Thyroid gland (tissue), 4 donors: ENCODE results near the gene FAM20A. TPM values are rescaled to one million over a fixed set of nuclear protein-coding genes. Genes with fewer than 3 reads are reported as not detected.
"Not testable (repeated sequence)": the region's sequence is repeated elsewhere in the genome, so short reads cannot be mapped to it uniquely, and the experiment has no call there.

Source experiments
- DNase-seq, 2 donors: peaks; one replicate each; pipeline ENCODE4 v3.0.0-alpha.2; 2019
- H3K27ac ChIP-seq, 3 donors: fragments of 200-600 bp; sonication (generic); 1 replicate in 2 of 3; 2 replicates in 1 of 3; pipeline ENCODE4 v1.5.1; 2016 to 2019; ENCODE audit warnings: mild to moderate bottlenecking in 1 of 3, moderate library complexity in 1 of 3
- H3K27me3 ChIP-seq: fragments of 200-600 bp; sonication (generic); one replicate; pipeline ENCODE4 v1.5.1; 2019
- H3K36me3 ChIP-seq, 2 donors: fragments of 200-600 bp; sonication (generic); one replicate each; pipeline ENCODE4 v1.5.1; 2016 to 2019
- H3K4me1 ChIP-seq, 2 donors: fragments of 200-600 bp; sonication (generic); one replicate each; pipeline ENCODE4 v1.5.1; 2017 to 2019
- H3K4me3 ChIP-seq, 3 donors: fragments of 200-600 bp; sonication (generic); replicated peaks in 1 of 3; 1 replicate in 2 of 3; 2 replicates in 1 of 3; pipeline ENCODE4 v1.5.1; 2016; ENCODE audit warnings: mild to moderate bottlenecking in 1 of 3
- H3K9me3 ChIP-seq: fragments of 200-600 bp; sonication (generic); one replicate; pipeline ENCODE4 v1.5.1; 2017
- POLR2A ChIP-seq, 2 donors: fragments of 450-650 bp; IDR thresholded peaks; one replicate each; pipeline ENCODE4 v1.6.1; 2017; ENCODE audit warnings: antibody characterized with exemption in 2 of 2, mild to moderate bottlenecking in 2 of 2, moderate library complexity in 1 of 2
- WGBS, 2 donors: methylation state at CpG; one replicate each; pipeline ENCODE4 v1.1.5; 2017; 5-methylcytosine and 5-hydroxymethylcytosine counted together
- intact Hi-C: fragments of 100-400 bp; cut with DNase I; formaldehyde crosslinking; loops from one replicate; pipeline ENCODE4 v1.15.1; 2023
- total RNA-seq, 4 donors: library from RNA; depleted of rRNA; stranded (reverse); fragments of >200 nt; gene quantifications; one replicate each; pipeline ENCODE4 v1.2.3, GENCODE V29; 2016
- TF ChIP-seq, protein P1 (sequence below), 6 experiments: fragments of 200-600 bp in 3 of 6; fragments of 450-650 bp in 3 of 6; sonication (generic) in 3 of 6; IDR thresholded peaks; one replicate each; pipeline ENCODE4 v1.5.1; 2016 to 2019; ENCODE audit warnings: antibody characterized with exemption in 6 of 6, mild to moderate bottlenecking in 2 of 6, inconsistent platforms in 1 of 6, moderate library complexity in 1 of 6

The FAM20A gene
- total RNA-seq, 4 donors from 2014 or later, result 7.6 to 20.8 (median 14.1) TPM

DNA sequence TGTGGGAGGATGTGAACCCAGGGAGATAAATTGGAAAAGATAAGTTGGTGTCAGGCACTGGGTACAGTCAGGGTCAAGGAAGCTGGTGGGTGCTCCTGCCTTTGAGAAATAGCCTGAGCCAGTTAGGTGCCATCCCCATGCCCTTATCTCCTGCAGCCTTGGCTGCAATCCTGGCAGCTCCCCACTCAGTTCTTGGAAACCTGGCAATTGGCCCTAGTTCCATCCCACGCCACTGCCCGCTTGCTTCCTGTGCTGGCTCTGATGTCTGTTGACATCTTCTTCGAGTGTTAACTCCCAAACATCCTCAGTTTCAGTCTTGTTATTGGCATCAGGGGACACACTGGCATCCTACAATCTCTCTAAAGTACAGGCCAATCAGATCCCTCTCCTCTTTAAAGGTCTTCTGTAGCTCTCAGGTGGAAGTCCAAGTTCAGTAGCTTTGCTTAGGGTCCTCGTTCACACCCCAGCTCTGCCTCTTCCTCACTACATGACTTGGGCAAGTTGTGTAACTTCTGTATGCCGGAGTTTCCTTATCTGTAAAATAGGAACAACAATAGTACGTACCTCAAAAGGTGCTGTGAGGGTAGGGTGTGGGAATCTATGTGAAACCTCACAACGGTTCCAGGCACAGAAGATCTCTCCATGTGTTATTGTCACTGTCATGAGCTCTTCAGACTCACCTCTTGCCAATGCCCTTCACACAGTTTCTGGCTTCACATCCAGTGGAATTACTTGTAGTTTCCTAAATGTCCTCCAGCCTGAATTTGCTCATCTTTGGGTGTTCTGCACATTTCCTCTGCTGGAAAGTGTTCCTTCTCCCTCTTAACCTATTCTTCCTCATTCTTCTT is 102.5 kb downstream of the FAM20A start:
- WGBS, 2 donors, result 56 to 78% methylated on average over 7 of the region's 7 CpGs
- no peak overlapping the region for H3K4me3 ChIP-seq
- H3K9me3 ChIP-seq, result no peaks in the 10 kb centered on the region
- H3K27me3 ChIP-seq, result no peaks in the 10 kb centered on the region
- no peak overlapping the region for H3K27ac ChIP-seq
- H3K4me1 ChIP-seq, result peaks cover 1 to 9% of the 10 kb centered on the region in 2 donors
- intact Hi-C loops, result no loop called here
- TF ChIP-seq, protein P1, sequence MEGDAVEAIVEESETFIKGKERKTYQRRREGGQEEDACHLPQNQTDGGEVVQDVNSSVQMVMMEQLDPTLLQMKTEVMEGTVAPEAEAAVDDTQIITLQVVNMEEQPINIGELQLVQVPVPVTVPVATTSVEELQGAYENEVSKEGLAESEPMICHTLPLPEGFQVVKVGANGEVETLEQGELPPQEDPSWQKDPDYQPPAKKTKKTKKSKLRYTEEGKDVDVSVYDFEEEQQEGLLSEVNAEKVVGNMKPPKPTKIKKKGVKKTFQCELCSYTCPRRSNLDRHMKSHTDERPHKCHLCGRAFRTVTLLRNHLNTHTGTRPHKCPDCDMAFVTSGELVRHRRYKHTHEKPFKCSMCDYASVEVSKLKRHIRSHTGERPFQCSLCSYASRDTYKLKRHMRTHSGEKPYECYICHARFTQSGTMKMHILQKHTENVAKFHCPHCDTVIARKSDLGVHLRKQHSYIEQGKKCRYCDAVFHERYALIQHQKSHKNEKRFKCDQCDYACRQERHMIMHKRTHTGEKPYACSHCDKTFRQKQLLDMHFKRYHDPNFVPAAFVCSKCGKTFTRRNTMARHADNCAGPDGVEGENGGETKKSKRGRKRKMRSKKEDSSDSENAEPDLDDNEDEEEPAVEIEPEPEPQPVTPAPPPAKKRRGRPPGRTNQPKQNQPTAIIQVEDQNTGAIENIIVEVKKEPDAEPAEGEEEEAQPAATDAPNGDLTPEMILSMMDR (IDR thresholded peaks at IDR 0.05), result no peak
- TF ChIP-seq POLR2A (IDR thresholded peaks at IDR 0.05), result no peak
- no peaks in the 10 kb centered on the region for H3K36me3 ChIP-seq
- DNase-seq, result no peak

DNA sequence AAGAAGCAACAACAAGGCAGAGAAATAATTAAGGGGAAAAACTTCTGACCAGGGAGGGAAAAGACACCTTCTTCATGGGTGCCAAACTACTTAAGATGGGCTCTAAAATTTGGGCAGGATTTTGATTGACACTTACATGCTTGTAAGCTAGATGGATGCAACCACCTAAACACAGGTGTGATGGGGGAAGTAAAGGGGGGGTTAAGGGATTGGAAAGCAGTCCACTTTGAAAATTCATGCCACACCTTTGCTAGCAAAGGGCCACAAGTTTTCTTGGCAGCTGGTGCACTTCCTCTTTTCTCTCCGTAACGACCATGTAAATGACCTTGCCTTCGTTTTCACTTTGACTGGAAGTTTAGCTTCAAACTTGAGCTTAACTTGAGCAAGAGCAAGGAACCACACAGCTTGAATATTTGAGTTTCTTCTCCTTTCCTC is 103.3 kb downstream of the FAM20A start:
- Histone ChIP-seq H3K4me3 (no peak overlapping the region), H3K27ac (no peak overlapping the region), H3K36me3 (no peaks in the 10 kb centered on the region), H3K9me3 (no peaks in the 10 kb centered on the region), H3K27me3 (no peaks in the 10 kb centered on the region), H3K4me1 (peaks cover 9 to 13% of the 10 kb centered on the region in 2 donors)
- intact Hi-C loops, result no loop called here
- TF ChIP-seq POLR2A (IDR thresholded peaks at IDR 0.05), result no peak
- TF ChIP-seq, protein P1 (IDR thresholded peaks at IDR 0.05), result no peak
- DNase-seq, result no peak
- 20 to 43% methylated on average over 3 of the region's 3 CpGs for WGBS, 2 donors

DNA sequence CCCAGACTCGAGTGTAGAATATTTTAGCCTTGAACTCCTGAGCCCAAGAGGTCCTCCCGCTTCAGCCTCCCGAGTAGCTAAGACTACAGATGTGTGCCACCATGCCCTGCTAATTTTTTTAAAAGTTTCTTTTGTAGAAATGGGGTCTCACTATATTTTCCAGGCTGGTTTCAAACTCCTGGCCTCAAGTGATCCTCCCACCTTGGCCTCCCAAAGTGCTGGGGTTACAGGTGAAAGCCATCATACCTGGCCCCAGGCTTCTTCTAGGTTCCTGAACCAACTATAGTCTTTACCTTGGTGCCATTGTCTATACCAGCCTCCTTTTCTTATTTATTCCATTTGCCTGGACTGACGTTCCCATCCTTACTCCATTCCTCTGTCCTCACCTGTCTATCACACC is 106.1 kb downstream of the FAM20A start:
- Histone ChIP-seq H3K4me3 (no peak overlapping the region), H3K9me3 (no peaks in the 10 kb centered on the region), H3K27ac (no peak overlapping the region), H3K4me1 (peaks cover 15 to 23% of the 10 kb centered on the region in 2 donors), H3K36me3 (no peaks in the 10 kb centered on the region), H3K27me3 (no peaks in the 10 kb centered on the region)
- 94 to 96% methylated on average over 4 of the region's 4 CpGs for WGBS, 2 donors
- no peak for DNase-seq
- intact Hi-C loops, result no loop called here
- TF ChIP-seq POLR2A (IDR thresholded peaks at IDR 0.05), result no peak
- TF ChIP-seq, protein P1 (IDR thresholded peaks at IDR 0.05), result no peak

DNA sequence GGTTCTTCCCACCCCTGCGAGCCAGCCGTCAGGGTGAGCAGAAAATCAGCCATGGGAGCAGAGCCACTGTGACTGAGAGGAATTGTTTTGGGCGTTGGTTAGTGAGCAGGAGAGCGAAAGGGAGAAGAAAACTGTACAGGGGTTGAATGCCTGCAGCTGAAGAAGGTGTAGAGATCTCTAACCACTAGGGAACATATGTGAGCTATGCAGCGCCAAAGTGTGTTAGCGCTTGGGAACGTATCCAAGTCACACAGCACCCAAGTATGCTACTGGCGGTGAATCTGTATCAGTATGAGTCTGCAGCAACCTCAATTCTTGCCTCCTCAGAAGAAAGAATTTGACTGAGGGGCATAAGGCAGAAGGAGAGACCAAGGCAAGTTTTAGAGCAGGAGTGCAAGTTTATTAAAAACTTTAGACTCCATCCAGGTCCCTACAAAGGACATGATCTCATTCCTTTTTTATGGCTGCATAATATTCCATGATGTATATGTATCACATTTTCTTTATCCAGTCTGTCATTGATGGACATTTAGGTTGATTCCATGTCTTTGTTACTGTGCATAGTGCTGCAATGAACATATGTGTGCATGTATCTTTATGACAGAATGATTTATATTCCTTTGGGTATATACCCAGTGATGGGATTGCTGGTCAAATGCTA is 108.6 kb downstream of the FAM20A start:
- H3K9me3 ChIP-seq, intact Hi-C loops, DNase-seq, H3K27me3 ChIP-seq, H3K36me3 ChIP-seq, H3K4me3 ChIP-seq: not testable (repeated sequence)
- peak overlapping the region in 1 of 3 donors; percentile 31 for H3K27ac ChIP-seq
- H3K4me1 ChIP-seq, result peaks cover 14 to 15% of the 10 kb centered on the region in 2 donors
- 83% methylated on average over 8 of the region's 8 CpGs for WGBS, 2 donors

DNA sequence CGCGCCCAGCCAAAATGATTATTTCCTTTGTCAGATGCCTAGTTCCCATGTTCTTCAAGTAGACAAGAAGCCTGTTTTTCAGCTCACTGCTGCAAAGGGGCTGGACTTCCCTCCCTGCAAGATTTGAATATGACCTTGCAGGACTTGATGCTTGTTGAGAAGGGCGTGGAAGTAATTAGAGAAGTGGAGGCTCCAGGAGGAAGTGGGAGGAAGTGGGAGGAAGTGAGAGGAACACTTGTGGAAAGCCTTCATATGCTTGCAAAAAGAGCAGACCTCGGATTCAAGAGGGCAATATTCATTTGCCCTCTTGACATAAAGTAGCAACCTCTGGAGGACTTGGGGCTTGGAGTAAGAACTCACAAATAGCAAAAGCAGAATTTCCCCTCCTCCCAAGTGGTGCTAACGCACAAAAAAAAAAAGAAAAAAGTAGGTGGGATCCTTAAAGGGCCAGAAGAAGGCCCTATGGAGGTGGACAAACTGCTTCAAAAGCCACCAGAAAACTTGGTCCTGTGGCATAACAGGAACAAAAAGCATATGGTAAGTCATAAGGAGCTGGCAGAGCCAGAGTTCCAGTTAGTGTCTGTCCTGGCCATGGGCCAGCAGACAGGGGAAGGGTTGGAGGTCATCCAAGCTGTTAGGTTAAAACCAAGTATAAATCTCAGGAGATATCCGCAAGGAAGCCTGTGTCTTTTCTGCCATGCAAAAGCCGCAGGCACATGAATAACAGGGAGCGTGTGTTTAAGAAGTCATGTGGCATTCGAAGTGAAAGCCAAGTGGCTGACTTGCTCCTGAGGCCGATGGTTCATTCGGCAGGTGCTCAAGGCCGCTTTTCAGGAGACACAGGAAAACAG is 109.6 kb downstream of the FAM20A start:
- intact Hi-C loops, result no loop called here
- Histone ChIP-seq H3K36me3 (no peaks in the 10 kb centered on the region), H3K27me3 (no peaks in the 10 kb centered on the region), H3K4me3 (no peak overlapping the region), H3K9me3 (no peaks in the 10 kb centered on the region), H3K27ac (peak overlapping the region in 2 of 3 donors; percentile 31 to 57), H3K4me1 (peaks cover 14 to 15% of the 10 kb centered on the region in 2 donors)
- no peak for TF ChIP-seq POLR2A (IDR thresholded peaks at IDR 0.05)
- TF ChIP-seq, protein P1 (IDR thresholded peaks at IDR 0.05), result no peak
- peak; percentile 54 to 65 for DNase-seq
- WGBS, 2 donors, result 28 to 44% methylated on average over 12 of the region's 12 CpGs
